HuH-7 (cell line): ENCODE data around the gene SLC7A11.
A peak's percentile ranks its signal among the peaks of the same experiment; 100 is the strongest.

Source experiments
- DNase-seq: peaks from one replicate; pipeline ENCODE4 v3.0.0; 2011; ENCODE audit warnings: low spot score

SLC7A11 gene

DNA sequence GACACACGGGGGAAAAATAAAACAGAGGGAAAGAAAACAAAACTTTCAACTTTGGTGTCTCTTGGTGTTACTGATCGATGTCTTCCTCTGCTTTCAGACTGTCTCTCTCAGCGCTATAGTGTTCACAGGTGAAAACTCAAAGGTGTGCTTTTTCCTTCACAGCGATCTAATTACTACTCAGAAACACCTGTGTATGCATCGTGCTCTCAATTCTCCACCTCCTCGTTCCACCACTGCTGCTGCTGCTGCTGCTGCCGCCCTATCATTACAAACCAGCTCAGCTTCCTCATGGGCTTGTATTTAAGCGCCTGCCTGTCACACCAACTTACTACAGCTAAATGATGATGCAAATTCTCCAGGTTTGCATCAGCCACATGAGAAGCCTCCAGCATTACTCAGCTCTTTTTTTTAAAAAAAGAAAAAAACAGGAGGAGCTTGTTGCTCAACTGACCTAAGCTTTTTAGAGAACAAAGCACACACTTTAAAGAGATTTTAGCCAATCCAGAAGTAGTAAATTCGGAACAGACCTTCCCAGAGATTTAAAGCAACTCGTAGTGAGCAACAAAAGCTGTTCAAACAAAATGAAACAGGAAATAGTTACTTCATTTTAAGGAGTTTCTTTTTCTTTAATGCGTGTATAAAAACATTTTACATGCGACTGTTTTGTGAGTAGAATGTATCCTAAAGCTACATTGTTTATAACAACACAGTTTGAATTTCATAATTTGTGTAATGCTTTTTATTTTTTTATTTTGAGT, at the start of gene SLC7A11:
SLC7A11 (minus strand) TSS at position 274 of the 758 bp plus-strand sequence. CDS start 280 bp downstream, outside the sequence.
- DNase-seq = peak; percentile 40

DNA sequence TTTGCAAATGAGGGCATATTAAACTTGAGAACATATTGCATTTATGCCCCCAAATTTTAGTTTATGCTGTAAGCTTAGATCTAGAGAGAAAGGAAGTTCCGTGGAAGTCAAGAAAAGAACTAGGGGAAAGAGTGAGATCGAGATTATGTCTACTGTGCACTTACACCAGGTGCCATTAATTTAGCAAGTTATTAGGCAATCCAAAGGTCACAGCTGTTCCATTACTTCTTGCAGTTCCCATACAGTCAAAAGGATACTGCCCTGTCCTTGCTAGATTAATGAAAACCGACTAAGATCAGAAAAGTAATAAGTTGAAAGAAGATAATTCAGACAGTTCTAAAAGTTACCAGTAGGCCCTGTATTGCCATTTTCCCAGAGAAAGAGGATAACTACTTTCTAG, 49.3 kb upstream of the SLC7A11 start:
- DNase-seq = no peak

DNA sequence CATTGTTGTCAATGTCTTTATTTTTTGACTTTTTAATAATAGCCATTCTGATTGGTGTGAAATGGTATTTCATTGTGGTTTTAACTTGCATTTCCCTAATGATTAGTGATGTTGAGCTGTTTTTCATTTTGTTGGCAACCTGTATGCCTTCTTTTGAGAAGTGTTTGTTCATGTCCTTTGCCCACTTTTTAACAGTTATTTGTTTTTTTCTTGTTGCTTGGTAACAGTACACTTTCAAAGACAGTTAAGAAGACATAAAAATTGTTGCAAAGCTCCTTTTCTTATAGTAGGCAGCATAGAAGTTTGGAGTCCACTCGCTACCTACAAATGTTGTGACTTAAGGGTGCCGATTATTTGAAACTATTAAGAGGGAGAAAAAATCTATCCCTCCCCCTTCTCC, 48.7 kb upstream of the SLC7A11 start:
- no peak for DNase-seq

DNA sequence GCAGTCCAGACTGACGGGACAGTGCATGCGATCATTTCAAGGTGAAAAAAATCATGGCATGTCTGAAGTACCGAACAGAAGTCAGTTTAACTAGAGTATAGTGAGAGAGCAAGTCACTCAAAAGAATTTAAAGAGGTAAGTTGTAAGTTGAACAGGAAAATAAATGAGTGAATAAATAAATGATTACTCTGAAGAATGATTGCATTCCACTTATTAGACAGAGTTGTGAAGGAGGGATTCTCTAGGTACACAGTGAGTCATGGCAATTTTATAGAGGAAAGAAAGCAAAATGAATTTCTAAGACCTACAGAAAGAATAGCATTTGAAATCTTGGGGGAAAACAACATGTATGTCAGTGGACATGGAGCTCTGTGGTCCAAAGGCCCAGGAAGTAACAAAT, 37.1 kb upstream of the SLC7A11 start:
- no peak for DNase-seq

DNA sequence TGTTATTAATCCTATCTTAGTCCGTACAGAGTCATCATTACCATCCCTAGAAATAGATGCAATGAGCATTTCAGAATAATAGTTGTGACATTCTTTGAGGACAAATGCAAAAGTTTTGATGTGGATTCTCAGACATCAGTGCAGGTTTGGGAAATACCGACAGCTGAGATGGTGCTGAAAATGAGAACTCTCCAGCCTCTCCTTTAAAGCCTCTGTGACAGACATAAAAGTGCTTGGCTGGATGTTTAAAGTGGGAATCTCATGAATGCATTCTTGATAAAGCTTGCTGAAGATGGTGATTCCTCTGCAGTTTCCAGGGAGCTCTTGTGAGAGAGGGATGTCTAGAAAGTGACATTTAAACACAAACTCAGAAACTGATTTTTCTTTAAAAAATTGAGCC, 35.0 kb upstream of the SLC7A11 start:
- DNase-seq = no peak

DNA sequence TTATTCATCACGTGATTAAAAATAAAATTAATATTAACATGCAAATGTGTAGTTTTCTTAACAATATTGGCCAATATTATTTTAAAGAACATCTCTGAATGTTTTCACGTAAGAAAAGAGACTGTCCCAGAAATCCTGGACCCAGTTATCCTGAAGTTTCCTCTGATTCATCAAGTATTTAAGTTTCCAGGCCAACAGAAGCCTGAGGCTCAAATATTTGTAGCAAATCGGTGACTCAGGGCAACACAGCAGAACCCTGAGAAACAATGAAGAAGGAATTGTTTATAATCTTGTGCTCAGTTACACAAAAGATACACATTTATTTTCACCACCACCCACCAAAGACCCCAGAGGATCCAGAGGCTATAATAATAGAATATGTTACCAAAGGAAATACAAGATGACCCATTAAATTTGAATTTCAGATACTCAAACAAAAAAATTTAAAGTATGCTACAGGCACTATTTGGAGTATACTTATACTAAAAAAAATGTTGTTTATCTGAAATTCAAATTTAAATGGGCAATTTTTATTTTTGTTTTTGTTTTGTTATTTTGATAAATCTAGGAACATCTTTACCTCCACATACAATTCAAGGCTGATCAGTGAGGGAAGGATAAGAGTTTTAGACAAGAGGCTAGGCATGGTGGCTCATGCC, 33.9 kb upstream of the SLC7A11 start:
- no peak for DNase-seq

DNA sequence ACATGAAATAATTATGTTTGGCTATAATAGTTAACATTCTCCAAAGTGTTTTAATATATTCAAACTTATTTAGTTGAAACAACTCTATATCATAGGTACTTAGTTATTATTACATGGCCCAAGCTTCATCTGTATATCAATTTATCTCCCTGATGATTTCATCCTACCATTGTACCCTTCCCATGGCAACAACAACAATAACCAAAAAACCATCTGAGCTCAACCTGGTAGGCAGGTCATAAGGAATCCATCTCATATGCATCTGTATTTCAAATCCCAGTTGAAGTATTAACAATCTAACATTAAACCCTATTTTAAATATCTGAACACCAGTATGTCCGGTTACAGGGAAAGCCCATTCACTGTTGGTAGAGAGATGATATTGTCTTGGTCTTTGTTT, 33.1 kb upstream of the SLC7A11 start:
- DNase-seq = no peak

DNA sequence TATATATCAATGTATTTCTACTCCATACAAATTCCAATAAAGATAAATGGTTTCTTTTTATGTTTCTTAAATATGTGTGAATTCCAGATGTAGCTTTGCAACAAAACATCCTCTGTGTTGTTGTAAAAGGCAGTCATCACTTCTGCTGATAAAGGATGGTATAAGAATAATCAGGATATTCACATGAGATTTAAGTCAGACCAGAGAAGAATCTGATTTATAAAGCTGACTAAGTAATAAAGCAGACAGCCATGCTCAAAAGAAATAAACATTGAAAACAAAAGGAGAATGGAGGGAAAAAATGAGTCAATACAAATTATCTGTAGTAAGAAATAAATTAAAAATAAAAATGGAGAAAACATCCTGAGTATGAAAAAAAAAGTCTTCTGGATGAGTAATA, 27.0 kb upstream of the SLC7A11 start:
- no peak for DNase-seq

DNA sequence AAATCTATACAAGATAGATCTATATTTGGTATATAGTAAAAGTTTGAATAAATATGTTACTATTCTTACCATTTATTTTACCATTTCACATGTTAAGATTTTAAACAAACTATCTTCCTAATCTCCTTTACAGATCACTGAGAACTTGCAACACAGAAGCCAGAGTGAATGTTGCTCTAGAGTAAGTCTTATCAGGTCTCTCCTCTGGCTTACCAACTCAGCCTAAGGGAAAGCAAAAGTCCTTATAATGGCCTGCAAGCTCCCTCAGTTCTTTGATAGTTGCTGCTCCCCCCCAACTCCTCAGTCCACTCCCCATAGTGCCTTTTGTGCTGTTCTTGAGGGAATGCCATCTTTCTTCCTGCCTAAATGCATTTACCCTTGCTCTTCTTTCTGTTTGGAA, 25.7 kb upstream of the SLC7A11 start:
- no peak for DNase-seq

DNA sequence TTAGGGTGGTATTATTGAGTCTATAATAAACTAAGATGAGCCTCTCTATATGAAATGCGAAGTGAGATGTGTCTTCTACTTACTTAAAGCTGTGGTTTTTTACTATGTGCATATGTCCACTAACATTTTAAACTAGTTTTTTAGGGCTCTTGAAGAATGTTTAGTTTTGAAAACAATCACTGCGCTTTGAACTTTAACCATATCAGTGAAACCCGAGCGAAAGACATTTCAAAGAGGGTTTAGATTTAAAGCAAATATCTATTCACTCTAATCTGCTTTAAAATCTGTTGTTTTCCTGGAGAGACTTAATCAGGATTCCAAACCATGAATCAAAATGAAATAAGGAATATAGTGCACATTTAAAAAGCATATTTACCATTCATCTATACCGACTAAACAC, 24.8 kb upstream of the SLC7A11 start:
- DNase-seq = no peak

DNA sequence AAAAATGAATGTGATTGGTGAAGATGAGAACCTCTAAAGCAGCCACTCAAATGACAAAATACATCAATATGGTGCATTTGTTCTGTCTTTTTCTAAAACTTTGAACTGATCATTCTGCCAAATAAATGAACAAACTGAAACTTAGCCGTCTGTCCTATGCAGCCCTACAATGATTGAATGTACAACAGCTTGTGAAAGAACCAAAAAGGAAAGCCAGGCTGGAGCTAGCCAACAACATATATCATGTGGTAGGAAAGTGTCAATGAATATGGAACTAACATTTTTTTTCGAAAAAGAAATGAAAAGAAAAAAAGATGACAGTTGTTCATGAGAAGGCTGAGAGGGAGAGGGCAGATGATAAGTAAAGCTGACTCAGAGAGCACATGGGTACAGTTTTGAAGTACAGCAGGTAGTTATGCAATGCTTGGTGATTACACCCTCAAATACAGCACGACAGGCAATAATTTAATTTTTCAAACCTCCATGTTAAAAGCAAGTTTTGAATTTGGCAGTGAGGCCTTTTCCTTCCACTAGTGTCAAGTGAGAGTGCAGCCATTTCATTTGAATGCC, 21.2 kb upstream of the SLC7A11 start:
- no peak for DNase-seq

DNA sequence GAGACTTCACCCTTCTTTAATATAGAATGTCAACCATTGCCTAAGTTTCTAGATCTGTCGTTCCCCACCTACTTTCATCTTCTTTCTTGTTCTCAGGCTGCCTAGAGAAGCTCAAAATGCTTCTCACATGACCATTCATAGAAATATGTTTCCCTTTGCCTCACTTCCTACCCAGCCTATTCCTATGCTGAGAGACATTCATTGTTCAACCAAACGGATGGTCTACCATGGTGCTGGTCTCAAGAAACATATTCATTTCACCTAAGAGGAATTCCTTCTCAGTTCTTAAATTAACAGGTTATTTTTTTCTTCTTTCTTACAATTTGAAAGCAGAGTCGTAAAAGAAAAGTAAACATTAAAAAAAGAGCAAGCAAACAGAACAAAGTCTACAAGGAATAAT, 20.3 kb upstream of the SLC7A11 start:
- DNase-seq = no peak

DNA sequence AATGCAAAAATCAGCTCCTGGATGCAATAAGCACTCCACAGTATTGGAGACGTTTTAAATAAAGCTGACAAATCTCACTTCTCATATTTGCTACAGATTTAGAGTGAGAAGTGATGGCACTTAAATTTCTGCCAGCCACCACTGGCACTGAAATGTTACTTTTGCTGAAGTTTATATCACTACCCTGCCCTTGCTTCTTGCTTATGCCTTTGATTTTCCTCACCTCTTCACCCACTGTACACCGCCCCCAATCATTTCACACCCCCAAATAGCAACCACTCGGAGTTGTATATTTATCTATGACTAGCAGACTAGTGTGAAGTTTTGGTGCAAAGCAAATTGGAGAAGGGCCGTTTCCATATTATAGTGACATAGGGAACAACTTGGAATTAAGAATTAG, 19.9 kb upstream of the SLC7A11 start:
- DNase-seq = no peak

DNA sequence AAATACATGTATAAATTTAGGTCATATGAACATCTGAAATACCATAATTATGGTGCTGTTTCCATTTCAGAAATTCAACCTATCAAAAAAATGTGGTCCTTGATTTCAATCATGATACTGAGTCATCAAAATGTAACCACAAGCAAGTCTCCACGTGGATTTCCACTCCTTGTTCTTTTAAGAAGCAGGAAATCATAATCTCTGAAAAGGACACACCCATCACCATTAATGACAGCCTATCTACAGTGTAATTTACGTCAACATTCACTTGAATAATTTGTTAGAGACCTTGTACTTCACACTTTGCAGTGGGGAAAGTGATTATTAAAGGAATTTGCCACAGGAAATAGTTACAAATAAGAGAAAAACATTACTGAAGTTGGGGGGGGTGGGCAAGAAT, 17.7 kb upstream of the SLC7A11 start:
- no peak for DNase-seq

DNA sequence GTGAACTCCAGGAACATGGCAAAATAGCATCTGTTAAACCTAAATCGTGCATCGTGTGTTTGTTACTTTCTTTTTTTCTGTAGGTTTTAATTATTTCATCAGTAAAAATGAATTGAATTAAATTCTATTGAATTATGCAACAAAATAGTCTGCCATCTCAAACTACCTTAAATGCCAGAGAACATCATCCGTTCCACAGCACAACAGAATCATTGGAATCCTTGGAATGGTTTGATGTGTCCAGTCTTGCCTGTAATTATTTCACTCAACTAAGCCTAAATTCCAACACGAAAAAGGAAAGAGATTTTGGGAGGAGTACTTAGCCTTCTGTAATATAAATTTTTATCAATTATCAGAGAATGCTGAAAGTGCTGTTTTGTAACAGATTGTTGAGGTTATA, 17.1 kb upstream of the SLC7A11 start:
- DNase-seq = no peak

DNA sequence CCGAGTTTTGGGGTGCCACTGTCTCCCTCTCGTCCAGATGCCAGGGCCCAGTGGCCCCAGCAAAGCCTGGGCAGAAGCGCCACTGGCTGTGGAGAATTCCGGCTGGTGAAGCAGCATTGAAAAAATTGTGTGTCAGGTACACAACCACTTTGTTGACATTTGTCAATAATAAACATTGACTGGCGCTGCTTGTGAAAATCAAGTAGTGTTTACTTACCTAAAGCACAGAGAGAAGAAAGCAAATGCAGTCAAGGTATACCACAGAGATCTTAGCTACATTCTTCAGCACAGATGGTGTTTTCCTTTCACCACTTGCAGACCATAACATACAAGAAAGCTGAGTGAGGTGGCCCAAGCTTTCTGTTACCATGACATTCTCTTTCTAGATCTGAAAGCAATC, 14.5 kb upstream of the SLC7A11 start:
- no peak for DNase-seq

DNA sequence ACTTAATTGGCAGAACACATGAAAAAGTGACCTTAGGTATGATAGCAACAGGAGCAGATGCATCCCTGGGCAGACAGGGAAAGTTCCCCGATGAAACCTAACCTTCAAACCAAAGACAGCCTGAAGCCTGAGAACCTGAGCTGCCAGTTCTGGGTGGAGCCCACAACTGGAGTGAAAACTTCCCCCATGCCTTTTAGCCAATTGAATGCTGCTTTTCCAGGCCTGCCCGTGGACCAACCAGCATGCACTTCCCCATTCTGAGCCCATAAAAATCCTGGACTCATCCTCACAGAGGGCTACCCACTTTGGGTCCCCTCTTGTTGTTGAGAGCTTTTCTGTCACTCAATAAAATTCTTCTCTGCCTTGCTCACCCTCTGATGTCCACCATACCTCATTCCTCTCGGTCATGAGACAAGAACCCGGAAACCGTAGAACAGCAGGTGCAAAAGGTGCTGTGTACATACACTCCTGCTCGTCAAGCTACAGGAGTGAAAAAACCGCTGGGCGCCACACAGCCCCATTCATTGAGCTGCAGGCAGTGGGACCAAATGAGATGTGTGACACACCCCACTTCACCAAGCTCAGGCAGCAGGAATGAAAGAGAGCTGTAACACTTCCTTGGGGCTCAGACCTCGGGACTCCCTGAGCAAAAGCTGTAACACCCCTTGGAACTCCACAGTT, 13.9 kb upstream of the SLC7A11 start:
- no peak for DNase-seq

DNA sequence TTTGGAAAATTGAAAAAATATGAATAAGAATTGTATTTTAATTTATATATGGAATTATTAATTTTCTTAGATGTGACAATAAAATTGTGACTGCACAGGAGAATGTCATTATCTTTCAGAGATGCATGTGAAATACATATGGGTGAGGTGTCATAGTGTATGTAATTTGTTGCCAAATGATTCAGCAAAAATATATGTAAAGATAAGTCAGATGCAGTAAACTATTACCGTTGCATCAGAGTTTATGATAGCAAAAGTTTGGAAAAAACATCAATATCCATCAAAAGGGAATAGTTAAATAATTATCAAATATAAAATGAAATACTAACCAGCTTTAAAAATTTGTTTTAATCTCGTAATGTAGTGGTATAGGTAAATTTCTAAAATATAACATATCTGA, 10.4 kb upstream of the SLC7A11 start:
- DNase-seq = no peak

DNA sequence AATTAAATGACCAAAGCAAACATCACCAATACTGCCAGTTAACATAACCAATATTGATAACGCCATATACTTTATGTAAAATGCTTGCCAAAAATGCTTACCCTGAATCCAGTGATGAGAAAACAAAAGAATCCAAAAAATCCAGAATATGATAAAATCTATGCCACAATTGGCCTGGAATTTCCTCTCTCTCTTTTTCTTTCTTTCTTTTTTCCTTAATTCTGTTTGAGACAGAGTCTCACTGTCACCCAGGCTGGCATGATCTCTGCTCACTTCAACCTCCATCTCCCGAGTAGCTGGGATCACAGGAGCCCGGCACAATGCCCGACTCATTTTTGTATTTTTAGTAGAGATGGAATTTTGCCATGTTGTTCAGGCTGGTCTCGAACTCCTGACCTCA, 9.8 kb upstream of the SLC7A11 start:
- DNase-seq = no peak

DNA sequence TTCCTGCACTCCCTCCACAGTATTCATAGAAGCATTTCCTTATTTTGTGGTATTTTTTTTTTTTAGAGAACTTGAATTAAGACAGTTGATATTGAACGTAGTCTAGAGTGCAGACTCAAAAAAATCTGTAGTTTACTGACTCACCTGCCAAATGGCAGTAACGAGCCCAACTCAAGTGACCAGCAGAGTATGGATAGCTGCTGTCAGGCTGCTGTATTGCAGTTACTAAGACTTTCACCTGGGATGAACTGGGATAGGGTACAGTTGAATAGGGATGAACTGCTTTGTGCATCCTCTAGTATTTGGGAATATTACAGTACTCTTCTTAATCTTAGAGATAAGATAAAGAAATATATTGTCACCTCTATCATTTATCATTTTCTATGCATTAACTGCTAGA, 7.0 kb upstream of the SLC7A11 start:
- no peak for DNase-seq

DNA sequence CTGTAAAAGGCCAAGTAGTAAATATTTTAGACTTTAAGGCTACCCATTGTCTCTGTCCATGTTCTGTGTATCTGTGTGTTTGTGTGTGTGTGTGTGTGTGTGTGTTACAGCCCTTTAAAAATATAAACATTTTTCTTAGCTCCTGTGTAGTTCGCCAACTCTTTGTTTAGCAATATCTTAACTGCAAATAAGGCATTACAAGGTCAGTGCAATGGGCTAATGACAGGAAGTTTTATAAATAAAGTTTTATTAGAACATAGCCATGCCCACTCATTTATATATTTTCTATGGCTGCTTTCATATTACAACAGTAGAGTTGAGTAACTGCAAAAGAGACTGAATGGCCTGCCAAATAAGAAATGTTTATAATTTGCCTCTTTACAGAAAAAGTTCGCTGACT, 5.9 kb upstream of the SLC7A11 start:
- DNase-seq = no peak

DNA sequence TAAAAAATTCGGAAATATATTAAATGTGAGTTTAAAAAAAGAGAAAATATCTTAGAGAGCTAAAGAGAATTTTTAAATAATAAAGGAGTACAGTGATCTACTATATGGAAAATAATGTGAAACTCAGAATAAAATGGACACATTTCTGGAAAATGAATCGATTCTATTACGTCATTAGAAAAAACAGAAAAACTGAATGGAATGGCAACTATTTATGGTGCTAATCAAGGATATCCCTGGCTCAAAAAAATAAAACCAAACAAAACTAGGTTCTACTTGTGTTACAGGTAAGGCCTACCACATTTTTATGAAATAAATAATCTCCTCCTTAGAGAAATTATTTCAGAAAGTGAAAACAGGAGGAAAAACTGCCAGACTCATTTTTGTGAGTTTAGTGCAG, 5.5 kb upstream of the SLC7A11 start:
- no peak for DNase-seq

DNA sequence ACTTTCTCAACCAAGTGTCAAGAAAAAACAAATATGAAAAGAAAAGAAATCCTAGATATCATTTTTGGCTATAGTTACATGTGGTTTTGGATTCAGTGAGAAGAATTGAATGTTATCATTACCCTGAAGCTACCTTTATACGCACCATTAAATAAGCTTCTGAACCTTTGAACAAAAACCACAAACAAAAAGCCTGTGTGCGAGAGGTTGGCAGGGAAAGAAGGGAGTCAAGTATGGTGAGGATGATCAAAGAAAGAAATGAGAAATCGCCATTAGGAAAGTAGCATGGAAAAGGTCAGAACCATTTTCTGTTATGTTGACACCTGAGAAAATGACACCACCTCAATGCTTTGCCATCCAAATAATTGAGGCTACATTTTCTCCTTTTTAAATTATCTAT, 1.2 kb upstream of the SLC7A11 start:
- DNase-seq = no peak
